ENCODE data around the gene TSPOAP1.

The TSPOAP1 gene

DNA sequence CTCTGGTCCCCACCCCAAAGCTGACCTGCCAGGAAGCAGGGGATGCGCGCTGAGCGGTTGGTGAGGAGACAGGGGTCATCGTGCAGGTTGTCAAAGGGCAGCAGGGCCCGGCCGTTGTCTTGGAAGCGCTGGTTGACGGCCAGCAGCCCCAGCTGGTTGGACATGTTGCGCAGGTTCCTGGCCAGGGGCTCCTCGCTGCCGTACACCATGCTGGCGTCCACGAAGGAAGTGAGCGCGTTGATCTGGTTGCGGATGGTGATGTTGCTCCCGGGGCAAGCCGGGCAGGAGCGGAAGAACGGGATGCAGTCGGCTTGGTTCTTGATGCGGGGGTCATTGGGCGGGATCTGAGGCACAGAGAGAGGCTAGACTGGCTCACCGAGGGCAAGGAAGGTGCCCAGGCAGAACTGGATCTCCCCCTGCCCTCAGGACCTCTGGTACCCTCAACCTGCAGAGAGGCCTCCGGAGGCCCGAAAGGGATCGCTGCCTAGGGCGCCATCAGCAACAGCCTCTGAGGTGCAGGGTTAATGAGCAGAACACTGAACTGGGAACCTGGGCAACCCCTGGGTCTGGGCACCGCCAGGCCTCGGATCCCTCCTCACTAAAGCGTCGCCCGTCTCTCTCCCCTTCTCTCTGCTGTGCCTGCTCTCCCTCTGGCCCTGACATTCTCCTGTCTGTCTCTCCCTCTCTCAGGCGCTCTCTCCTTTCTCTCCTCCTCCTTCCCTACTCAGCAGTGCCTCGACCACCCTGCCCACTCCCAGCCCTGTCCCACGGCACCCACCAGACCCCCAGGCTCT, 50.6 kb downstream of the TSPOAP1 start:
- DNase-seq (ENCODE audit: low spot score) = no peak

DNA sequence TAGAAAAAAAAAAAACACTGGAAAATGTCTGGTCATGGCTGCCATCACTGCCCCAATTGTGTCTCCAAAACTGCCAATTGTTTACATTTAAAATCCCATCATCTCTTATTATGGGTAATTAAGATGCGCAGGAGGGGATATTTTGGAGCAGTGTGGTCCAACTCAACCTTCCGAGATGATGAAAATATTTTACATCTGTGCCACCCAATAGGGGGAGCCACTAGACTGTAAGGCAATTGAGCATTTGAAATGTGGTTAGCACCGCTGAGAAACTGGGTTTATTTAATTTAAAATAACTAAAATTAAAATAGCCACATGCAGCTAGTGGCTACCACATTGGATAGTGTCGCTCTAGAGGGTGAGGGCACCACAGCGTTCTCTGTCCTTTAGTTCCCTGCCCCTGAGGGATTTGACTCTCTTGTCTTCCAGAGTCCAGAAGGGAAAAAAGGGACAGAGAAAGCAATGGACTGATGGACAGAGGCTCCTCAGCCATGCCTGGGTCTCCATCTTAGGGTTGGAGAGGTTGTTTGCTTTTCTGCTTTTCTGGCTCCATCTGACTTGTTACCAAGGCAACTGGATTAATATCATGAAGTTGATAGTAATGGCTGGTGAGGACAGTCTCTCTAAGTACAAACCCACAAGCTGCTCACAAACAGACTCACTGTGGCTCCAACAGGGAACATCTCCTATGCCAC, 51.3 kb downstream of the TSPOAP1 start:
- DNase-seq (ENCODE audit: low spot score) = peak; percentile 27

DNA sequence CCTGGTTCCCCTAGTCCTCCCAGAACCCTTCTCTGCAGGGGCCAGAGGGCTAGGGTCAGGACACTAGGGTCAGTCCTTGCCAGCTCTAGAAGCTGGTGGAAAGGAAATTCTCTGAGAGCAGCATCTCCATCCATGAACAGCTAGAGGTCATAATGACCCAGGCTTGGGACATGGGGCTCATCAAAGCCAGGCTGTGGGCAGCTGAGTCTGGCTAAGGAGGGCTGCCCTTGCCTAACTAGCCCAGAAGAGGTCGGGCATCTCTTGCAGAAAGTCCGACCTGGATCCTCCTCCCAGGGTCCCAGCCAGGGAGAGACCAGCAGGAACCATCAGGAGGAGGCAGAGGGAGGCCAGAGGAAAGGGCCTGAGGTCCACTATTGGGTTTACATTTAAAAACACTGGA, 52.2 kb downstream of the TSPOAP1 start:
- DNase-seq (ENCODE audit: low spot score) = no peak

DNA sequence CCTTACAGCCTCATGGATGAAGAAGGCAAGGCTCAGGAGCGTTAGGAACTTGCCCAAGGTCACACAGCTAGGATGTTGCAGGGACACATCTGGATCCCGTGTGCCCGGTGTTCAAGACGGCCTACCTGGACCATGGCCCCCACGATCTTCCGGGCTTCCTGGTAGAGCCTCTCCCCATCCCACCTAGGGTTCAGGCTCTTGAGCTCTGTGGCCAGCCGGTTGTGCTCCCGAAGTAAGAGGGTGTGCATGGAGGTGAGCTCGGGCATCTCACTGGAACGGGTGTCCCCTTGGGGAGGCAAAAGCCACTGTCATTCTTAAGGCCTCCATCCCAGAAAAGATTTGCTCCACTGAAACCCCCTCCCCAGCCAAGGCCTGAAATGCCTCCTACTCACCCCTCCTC, 53.2 kb downstream of the TSPOAP1 start:
- no peak for DNase-seq (ENCODE audit: low spot score)

DNA sequence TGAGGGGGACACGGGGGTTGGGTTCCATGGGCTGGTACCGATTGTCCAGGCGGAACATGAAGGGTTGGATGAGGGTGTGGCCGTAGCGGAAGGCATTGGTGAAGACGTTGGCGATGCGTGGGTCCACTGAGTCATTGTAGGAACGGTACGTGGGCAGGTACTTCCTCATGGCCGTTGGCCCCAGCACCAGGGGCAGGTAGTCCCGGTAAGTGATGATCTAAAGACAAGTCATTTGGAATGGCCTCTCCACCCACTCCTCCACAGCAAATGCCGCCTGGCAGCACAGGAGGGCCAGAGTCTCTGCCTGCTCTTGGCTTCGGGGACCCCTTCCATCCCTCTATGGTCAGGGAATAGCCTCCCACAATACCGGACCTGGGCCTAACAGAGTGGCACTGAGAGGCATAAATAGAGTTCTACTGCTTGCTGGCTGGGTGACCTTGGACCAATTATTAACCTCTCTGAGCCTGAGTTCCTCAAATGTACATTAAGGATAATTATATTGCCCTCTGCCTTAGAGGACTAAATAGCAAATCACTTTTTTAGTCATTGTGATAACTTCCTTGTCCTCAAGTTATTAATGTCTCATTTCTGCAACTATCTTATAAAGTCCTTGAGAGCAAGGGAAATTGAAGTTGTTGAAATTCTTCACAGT, 55.0 kb downstream of the TSPOAP1 start:
- peak; percentile 8 for DNase-seq (ENCODE audit: low spot score)

DNA sequence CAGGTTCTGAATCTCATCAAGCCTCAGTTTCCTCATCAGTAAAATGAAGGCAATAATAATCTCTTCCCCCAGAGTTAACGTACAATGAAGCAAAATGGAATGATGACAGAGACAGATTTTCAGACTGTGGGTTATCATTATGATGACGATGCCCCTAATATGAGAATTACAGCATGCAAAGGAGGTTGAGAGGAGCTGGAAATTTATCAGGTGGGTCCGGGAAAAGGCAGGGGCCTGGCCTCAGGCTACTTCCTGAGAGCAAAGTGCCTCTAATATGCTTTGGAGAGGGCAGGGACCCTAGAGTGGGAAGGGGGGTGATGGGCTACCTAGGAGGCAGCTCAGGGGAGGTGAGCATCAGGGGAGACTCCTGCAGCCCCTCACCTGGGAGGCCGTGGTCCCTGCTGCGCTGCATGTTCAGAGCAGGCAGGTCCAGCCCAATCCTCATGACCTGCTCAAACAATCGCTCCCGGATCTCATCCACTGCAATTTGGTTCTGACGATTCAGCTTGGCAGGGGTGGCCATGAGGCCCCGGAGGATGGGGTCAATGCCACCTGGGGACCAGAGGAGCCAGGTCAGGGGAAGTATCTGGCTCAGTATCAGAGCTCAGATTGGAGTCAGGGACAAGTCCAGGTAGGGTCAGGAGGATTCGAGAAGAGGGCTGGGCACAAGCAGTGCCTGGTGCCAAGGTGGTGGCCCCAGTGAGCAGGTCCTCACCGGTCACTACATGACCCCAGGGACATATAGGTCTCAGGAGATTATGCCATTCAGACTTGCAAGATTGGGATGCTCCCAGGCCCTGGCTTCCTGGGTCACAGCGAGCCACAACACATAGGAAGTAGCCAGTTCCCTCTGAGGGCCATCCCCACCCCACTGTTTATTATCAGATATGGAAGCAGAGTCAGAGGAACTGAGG, 56.0 kb downstream of the TSPOAP1 start:
- no peak for DNase-seq (ENCODE audit: low spot score)

DNA sequence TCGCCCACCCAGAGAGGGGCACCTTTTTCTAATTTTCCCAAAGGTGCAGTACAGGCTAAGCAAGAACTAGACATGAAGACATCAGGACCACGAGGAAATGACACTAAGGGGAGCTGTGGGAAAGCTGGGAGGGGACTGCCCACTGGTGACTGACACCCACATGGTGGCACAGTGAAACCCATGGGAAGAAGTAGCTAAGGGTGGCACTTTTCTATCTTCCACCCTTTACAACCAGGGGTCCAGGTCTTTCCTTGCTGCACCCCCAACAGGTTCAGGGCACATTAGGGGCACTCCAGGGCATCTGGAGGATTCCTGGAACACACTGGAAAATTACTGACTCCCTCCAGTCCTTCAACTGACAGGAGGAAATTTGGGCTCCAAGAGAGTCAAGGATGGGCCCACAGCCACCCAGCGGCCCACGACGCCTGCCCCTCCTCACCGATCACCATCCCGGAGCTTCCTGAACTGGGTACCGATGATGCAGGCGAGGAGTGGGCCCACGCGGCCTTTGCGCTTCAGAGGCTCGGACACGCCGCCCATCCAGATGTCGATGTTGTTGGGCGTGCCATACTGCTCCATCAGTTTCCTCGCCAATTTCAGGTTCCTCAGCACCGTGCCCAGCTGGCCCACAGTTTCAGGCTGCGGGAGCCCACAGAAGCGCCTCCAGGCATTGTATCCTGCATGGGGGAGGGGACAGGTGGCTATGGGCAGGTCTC, 57.2 kb downstream of the TSPOAP1 start:
- DNase-seq (ENCODE audit: low spot score) = no peak

DNA sequence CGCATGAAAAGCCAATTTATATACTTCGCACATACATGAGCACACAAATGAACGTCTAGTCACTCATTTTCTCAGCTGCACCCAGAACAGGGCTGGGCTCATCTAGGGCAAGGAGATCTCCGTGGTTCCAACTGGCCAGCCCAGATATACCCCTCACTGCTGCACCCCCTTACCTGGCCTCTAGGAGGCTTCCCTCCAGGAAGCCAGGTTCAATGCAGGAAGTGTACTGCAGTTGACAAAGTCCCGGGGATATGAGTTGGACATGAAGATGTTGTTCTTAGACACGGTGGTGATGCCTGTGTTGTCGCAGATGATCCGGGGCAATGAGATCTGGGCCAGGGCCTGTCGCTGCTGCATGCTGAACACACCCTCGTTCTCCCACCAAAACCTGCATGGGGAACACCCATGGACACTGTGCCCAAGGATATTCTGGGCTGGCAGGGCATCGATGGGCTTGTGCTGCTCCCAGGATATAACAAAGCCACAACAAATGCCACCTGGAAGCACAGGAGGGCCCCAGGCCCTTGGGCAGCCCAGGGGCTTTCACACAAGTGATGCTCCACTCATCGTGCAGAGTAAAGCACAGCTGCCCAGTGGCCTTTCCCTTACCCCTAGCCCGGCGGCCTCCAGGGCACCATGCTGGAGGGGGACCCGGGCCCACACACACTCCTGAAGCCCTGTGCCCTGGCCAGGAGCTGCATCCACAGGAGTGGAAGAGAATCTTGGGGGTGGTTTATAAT, 57.9 kb downstream of the TSPOAP1 start:
- DNase-seq (ENCODE audit: low spot score) = no peak

DNA sequence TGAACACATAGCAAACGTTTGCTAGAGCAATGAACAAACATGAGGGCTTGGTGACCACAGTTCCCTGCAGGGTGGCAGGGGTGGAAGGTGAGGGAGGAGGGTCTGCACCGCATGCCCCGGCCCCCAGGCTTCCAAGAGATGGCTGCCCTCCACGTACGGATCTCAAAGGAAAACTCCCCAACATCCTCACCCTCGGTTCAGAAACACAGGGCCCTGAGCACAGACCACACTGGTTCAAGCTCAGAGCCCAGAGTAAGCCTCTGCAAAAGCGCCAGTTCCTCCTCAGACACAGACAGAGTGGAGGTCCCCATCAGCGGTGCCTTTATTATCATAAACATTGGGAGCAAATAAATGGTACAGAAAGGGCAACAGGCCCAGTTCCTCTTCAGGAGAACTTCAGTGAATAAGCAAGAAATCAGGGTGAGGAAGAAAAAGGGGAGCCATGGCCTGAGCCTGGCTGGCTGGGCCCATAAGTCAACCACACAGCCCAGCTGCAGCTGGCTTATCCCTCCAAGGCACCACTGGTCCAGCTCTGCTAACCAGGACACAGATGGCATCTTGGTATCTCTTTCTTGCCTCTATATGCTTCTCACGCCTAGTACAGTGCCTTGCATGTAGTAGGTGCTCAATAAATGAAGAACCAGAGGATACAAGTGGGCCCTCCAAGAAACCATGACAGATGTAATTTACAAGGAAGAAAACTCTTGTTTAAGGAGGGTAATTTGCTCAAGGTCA, 58.9 kb downstream of the TSPOAP1 start:
- no peak for DNase-seq (ENCODE audit: low spot score)

DNA sequence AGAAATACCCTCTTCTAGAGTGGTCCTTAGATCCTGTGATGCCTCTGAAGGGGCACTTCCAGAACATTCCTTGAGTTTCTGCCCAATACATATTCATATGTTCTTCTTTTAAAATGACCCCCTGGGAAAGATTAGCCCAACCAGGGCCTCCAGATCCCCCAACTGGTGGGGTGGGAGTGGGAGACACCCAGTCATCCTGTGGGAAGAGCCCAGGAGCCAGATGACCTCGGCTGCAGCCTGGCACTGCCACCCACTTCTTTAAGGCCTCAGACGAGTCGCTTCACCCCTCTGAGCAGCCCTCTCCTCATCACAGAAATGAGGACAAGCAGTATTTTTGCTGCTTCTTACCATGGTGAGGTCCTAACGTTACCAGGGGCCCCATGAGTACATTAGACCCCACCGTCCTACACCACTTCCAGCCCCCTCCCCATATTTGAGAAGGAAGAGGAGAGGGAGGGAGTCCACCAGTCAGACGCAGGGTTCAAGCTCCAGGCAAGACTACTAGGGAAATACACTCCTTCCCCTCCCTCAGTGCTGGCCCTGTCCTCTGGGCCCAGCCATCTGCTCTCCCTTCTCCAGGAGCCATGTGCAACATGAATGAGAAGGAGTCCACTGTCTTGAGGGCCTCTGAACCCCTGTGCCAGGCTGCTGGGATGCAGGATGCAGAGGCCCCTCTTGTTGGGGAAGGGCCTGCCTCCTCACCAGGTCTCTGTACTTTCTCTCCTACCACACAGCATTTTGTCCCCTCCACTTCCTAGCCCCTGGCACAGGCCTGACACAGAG, 59.6 kb downstream of the TSPOAP1 start:
- DNase-seq (ENCODE audit: low spot score) = no peak

DNA sequence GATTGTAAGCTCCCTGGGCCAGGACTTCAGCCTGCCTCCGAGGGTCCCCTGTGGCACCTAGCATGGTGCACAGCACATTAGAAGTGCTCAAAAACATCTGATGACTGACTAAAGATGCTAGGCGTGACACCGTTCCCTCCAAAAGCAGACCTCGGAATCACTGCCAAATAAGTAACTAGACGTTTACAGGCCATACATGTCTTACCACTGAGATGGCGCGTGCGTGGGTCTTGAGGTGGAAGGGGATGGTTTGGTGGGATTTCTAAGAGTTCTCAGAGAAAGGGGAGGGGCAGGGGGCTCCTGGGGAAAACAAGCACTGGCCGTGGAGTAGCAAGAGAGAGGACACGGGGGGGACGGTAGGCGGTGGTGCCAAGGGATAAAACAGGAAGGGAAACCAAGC, 60.3 kb downstream of the TSPOAP1 start:
- DNase-seq (ENCODE audit: low spot score) = no peak

DNA sequence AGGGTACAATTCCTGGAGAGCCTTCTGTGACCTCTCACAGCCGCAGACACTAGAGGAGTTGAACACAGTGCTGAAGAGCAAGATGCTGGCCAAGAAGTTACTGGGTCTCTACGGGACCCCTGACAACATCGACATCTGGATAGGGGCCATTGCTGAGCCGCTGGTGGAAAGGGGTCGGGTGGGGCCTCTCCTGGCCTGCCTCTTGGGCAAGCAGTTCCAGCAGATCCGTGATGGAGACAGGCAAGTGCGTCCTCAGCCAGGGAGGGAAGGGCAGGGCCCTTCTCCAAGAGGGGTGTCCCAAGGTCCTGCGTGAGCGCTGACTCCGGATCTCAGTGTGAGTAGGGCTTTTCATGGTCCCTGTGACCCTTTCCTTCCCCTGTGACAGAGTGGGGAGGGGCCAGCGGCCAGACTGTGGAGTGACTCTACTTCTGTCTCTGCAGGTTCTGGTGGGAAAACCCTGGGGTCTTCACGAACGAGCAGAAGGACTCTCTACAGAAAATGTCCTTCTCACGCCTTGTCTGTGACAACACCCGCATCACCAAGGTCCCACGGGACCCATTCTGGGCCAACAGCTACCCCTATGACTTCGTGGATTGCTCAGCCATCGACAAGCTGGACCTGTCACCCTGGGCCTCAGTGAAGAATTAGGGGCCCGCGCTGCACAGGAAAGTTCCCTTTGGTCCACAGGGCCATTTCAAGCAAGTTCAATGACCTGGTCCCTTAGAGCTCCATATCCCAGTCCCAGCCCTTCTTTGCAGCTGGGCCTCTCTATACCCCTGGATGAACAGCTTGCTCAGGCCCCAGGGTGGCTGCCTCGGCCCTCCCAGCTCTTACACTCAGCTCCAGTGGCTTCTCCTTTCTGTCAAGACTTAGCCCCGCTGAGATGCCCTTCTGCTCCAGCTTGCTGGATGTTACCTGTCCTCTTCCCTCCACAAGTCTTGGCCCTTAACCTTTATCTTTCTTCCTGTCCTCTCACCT, 61.0 kb downstream of the TSPOAP1 start:
- DNase-seq (ENCODE audit: low spot score) = no peak

DNA sequence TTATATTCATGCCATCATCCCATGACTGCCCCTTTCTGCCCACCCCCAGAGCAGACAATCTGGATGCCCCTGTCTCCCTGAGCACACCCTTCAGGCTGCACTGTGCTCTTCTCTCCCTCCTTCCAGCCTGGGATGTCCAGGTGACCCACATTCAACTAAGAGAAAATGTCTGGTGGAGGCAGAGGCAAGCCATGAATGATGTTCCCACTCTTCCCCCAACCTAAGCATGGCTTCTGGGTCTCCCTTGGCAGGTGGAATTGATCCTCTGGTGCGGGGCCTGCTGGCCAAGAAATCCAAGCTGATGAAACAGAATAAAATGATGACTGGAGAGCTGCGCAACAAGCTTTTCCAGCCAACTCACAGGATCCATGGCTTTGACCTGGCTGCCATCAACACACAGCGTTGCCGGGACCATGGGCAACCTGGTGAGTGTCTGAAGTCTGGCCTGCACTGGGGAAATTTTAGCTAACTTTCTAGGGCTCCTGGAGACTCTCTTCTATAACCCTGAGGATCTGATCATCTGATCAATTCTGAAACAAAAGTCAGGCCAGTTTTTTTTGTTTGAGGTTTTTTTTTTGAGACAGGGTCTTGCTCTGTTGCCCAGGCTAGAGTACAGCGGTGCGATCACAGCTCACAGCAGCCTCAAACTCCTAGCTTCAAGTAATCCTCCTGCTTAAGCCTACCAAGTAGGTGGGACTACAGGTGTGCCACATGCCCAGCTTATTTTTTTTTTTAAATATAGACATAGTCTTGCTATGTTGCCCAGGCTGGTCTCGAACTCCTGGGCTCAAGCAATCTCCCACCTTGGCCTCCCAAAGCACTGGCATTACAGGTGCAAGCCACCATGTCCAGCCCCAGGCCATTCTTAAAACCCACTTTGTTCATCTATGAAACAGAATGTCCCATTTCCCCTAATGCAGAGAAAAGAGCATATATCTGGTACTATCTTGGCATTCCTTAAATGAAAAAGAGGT, 62.4 kb downstream of the TSPOAP1 start:
- DNase-seq (ENCODE audit: low spot score) = no peak

DNA sequence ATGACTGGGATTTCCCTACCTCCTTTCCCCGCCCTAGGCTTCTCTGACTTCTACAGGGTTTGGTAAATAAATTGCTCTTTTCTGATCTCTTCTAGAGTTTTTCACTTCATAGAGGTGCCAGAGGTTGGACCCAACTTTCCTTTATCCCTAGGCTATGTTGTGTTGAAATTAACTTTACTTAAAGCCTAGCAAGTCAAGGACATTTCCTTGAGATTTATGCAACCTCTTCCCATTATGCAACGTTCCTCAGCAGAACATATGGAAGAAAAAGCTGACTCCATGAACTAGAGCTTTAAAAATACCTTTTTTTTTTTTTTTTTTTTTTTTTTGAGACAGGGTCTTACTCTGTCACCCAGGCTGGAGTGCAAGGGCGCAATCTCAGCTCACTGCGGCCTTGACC, 63.3 kb downstream of the TSPOAP1 start:
- no peak for DNase-seq (ENCODE audit: low spot score)

DNA sequence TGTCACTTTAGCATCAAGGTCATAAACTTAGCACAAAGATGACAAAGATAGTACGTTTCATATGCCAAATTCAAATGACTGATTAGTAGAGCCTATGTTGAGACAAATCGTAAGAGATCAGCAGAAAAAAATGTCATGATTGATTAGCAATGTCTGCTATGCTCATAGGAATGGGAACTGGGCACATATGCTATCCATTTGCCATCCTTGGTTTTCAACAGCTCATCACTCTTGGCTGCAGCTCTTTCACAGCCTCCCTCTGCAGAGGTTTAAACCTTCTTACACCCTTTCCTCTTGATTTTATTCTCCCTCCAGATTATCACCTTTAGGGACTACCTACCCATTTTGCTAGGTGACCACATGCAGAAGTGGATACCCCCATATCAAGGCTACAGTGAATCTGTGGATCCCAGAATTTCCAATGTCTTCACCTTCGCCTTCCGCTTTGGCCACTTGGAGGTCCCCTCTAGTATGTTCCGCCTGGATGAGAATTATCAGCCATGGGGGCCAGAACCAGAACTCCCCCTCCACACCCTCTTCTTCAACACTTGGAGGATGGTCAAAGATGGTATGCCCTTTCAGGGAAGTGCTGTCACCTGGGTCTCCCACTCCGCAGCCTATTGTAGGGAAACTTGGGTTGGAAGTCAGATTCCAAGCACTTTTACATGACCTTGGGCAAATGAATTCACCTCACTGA, 64.0 kb downstream of the TSPOAP1 start:
- DNase-seq (ENCODE audit: low spot score) = no peak

DNA sequence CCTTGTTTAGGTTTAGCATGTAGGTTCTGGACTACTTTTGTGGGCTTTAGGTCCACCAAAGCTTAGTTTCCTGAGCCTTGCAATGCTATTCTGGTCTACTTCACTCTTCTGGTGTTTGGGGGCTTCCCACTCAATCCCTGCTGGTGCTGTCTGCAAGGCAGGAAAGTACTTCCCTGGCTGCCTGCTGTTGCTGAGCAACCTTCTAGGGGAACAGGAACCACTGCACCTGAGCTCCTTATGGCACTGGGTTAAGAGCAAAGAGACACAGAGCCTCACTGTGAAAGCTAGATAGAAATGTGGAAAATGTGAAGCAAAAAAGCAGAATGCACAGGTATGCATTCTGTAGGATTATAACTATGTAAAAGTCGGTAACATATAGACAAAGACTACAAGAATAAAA, 64.8 kb downstream of the TSPOAP1 start:
- DNase-seq (ENCODE audit: low spot score) = no peak

All from activated CD4-positive, alpha-beta T cell treated with anti-CD3 and anti-CD28 coated beads, Interleukin-2, Interleukin-4, amounts not matched to agents 100 ng/mL and 50 ng/mL, durations not matched to agents 16 hours and 8 hours (primary cell).